ENCODE data around the gene PAWR.

The PAWR gene

DNA sequence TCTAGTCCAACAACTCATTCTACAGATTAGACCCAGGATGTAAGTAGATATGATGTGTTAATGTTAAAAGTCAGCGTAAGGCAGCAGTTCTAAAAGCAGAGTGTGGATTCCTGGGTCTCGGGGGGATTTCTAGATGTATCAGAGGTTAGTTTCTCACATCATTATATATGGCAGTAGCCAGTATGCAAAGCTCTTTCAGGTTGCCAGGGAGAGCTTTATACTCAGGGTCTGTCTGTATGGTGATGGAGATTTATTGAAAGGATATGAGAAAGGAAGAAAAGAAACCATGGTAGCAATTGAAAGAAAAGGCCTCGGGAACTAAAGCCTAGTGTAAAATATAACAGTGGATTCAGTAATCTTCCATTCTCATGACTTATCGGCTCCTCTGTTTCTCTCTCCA lies 26.2 kb upstream of the PAWR start:
- Histone ChIP-seq H3K4me2 (no peak overlapping the region), H3K36me3 (ENCODE audit: insufficient read depth) (no peaks in the 10 kb centered on the region), H3K79me2 (ENCODE audit: insufficient read depth, low read depth) (no peaks in the 10 kb centered on the region), H3K4me1 (ENCODE audit: low read depth, poor library complexity, severe bottlenecking) (no peaks in the 10 kb centered on the region), H3K27ac (no peak overlapping the region), H3K27me3 (ENCODE audit: insufficient read depth, low read depth) (no peaks in the 10 kb centered on the region), H3K4me3 (IDR thresholded peaks at IDR 0.05; ENCODE audit: insufficient read depth, low read depth, low read length) (no peak overlapping the region), H2AFZ (ENCODE audit: low read depth) (no peak overlapping the region), H4K20me1 (ENCODE audit: insufficient read depth) (no peaks in the 10 kb centered on the region), H3K9ac (no peak overlapping the region)
- TF ChIP-seq, protein P1, sequence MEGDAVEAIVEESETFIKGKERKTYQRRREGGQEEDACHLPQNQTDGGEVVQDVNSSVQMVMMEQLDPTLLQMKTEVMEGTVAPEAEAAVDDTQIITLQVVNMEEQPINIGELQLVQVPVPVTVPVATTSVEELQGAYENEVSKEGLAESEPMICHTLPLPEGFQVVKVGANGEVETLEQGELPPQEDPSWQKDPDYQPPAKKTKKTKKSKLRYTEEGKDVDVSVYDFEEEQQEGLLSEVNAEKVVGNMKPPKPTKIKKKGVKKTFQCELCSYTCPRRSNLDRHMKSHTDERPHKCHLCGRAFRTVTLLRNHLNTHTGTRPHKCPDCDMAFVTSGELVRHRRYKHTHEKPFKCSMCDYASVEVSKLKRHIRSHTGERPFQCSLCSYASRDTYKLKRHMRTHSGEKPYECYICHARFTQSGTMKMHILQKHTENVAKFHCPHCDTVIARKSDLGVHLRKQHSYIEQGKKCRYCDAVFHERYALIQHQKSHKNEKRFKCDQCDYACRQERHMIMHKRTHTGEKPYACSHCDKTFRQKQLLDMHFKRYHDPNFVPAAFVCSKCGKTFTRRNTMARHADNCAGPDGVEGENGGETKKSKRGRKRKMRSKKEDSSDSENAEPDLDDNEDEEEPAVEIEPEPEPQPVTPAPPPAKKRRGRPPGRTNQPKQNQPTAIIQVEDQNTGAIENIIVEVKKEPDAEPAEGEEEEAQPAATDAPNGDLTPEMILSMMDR (conservative IDR thresholded peaks at IDR 0.05; ENCODE audit: low read depth, low read length), result no peak

DNA sequence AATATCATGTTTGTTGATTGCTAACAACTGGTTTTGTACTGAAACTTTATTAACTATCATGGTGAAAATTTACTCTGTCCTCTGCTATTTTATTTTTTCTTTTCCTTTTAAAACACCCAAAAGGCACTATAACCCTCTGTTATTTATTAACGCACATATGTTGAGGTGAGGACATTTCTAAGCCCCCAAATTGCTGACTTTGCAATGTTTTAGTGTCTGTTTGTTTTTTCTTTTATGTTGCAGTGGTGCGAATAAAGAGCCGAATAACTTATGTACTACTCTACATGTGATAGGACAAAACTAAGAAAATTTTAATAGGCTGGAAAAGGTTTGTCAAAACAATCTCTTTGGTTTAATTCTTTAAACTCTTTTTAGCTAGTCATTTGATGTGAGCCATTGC lies 24.5 kb upstream of the PAWR start:
- Histone ChIP-seq H3K9ac (no peak overlapping the region), H3K79me2 (ENCODE audit: insufficient read depth, low read depth) (no peaks in the 10 kb centered on the region), H2AFZ (ENCODE audit: low read depth) (no peak overlapping the region), H3K36me3 (ENCODE audit: insufficient read depth) (no peaks in the 10 kb centered on the region), H4K20me1 (ENCODE audit: insufficient read depth) (no peaks in the 10 kb centered on the region), H3K4me2 (no peak overlapping the region), H3K4me1 (ENCODE audit: low read depth, poor library complexity, severe bottlenecking) (no peaks in the 10 kb centered on the region), H3K27ac (no peak overlapping the region), H3K4me3 (IDR thresholded peaks at IDR 0.05; ENCODE audit: insufficient read depth, low read depth, low read length) (no peak overlapping the region), H3K27me3 (ENCODE audit: insufficient read depth, low read depth) (no peaks in the 10 kb centered on the region)
- TF ChIP-seq, protein P1 (conservative IDR thresholded peaks at IDR 0.05; ENCODE audit: low read depth, low read length), result no peak

DNA sequence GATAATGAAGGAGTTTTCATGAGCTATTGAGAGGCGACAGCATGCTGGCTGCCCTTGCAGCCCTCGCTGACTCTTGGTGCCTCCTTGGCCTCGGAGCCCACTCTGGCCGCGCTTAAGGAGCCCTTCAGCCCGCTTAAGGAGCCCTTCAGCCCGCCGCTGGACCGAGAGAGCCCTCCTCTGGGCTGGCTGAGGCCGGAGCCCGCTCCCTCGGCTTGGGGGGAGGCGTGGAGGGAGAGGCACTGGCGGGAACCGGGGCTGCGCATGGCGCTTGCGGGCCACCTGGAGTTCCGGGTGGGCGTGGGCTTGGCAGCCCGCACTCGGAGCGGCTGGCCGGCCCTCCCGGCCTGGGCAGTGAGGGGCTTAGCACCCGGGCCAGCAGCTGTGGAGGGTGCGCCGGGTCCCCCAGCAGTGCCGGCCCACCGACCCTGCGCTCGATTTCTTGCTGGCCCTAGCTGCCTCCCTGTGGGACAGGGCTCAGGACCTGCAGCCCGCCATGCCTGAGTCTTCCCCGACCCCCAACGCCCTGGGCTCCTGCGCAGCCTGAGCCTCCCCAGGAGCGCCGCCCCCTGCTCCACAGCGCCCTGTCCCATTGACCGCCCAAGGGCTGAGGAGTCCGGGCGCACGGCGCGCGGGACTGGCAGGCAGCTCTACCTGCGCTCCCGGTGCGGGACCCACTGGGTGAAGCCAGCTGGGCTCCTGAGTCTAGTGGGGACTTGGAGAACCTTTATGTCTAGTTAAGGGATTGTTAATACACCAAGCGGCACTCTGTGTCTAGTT lies 20.1 kb upstream of the PAWR start:
- Histone ChIP-seq H3K27ac (no peak overlapping the region), H4K20me1 (ENCODE audit: insufficient read depth) (no peaks in the 10 kb centered on the region), H3K79me2 (ENCODE audit: insufficient read depth, low read depth) (no peaks in the 10 kb centered on the region), H3K27me3 (ENCODE audit: insufficient read depth, low read depth) (no peaks in the 10 kb centered on the region), H2AFZ (ENCODE audit: low read depth) (no peak overlapping the region), H3K36me3 (ENCODE audit: insufficient read depth) (no peaks in the 10 kb centered on the region), H3K9ac (no peak overlapping the region), H3K4me1 (ENCODE audit: low read depth, poor library complexity, severe bottlenecking) (no peaks in the 10 kb centered on the region), H3K4me3 (IDR thresholded peaks at IDR 0.05; ENCODE audit: insufficient read depth, low read depth, low read length) (no peak overlapping the region), H3K4me2 (no peak overlapping the region)
- TF ChIP-seq, protein P1 (conservative IDR thresholded peaks at IDR 0.05; ENCODE audit: low read depth, low read length), result no peak

DNA sequence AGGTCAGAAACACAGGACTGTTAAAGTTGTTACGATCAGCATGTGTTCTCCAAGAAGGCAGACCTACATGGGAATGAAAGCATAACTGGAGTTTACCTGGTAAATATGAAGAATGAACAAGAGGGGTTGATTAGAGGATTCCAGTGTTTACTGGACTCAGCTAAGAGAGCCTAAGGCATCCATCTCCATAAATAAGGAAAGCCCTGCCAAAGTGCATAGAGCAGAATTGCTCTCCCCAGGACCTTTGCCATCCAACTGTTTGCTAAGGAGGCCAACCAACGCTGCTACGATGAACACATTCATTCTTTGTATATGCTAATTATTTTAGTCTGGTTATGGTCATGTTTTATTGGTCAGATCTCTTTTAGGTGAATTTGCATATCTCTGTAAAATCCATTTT lies 17.1 kb upstream of the PAWR start:
- H3K27me3 ChIP-seq (ENCODE audit: insufficient read depth, low read depth), result no peaks in the 10 kb centered on the region
- no peak overlapping the region for H3K9ac ChIP-seq
- H3K79me2 ChIP-seq (ENCODE audit: insufficient read depth, low read depth), result no peaks in the 10 kb centered on the region
- no peak overlapping the region for H3K4me2 ChIP-seq
- no peak overlapping the region for H2AFZ ChIP-seq (ENCODE audit: low read depth)
- H3K36me3 ChIP-seq (ENCODE audit: insufficient read depth), result no peaks in the 10 kb centered on the region
- H3K27ac ChIP-seq, result no peak overlapping the region
- TF ChIP-seq, protein P1 (conservative IDR thresholded peaks at IDR 0.05; ENCODE audit: low read depth, low read length), result no peak
- H4K20me1 ChIP-seq (ENCODE audit: insufficient read depth), result no peaks in the 10 kb centered on the region
- H3K4me1 ChIP-seq (ENCODE audit: low read depth, poor library complexity, severe bottlenecking), result no peaks in the 10 kb centered on the region
- no peak overlapping the region for H3K4me3 ChIP-seq (IDR thresholded peaks at IDR 0.05; ENCODE audit: insufficient read depth, low read depth, low read length)

Measured in KMS-11 (cell line).